Measurements from ENCODE around the gene TAOK2. TPM values are rescaled to one million over a fixed set of nuclear protein-coding genes. Genes with fewer than 3 reads are reported as not detected.

Gene TAOK2
- total and polyA plus RNA-seq, 2 donors from 2014 or later, result 19.6 to 54.3 TPM

- FAIRE-seq, result no peak
- intact Hi-C loops (cut with DNase I), result no loop called here
- DNase-seq, result peak in 3 of 5 donors; percentile 67 to 88 (median 73)
- Histone ChIP-seq H3K4me1 (ENCODE audit: control insufficient read depth in 2 of 3, insufficient read depth in 2 of 3, low read depth in 1 of 3, low read length in 3 of 3) (peaks cover 0 to 16% (median 14%) of the 10 kb centered on the region in 3 donors), H3K4me3 (ENCODE audit: low read length in 3 of 3) (peak overlapping the region; percentile 96 to 99 (median 98)), H3K27me3 (ENCODE audit: control insufficient read depth, insufficient read depth, low read length) (no peaks in the 10 kb centered on the region), H3K9me3 (ENCODE audit: control insufficient read depth in 2 of 3, insufficient read depth in 1 of 3, low read length in 3 of 3) (no peaks in the 10 kb centered on the region), H3K9ac (ENCODE audit: low read length in 3 of 3) (peak overlapping the region in 2 of 3 donors; percentile 80 to 99), H3K36me3 (ENCODE audit: control insufficient read depth in 2 of 3, insufficient read depth in 3 of 3, low read length in 3 of 3) (peaks cover 0 to 24% (median 5%) of the 10 kb centered on the region in 3 donors), H3K27ac (ENCODE audit: low read depth in 2 of 2, low read length in 2 of 2) (peak overlapping the region; percentile 98 to 99)
- TF ChIP-seq, protein P1, sequence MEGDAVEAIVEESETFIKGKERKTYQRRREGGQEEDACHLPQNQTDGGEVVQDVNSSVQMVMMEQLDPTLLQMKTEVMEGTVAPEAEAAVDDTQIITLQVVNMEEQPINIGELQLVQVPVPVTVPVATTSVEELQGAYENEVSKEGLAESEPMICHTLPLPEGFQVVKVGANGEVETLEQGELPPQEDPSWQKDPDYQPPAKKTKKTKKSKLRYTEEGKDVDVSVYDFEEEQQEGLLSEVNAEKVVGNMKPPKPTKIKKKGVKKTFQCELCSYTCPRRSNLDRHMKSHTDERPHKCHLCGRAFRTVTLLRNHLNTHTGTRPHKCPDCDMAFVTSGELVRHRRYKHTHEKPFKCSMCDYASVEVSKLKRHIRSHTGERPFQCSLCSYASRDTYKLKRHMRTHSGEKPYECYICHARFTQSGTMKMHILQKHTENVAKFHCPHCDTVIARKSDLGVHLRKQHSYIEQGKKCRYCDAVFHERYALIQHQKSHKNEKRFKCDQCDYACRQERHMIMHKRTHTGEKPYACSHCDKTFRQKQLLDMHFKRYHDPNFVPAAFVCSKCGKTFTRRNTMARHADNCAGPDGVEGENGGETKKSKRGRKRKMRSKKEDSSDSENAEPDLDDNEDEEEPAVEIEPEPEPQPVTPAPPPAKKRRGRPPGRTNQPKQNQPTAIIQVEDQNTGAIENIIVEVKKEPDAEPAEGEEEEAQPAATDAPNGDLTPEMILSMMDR (IDR thresholded peaks at IDR 0.05; ENCODE audit: borderline replicate concordance, extremely low read depth, insufficient read depth), result no peak
Measured at GRCh38 chr16:29994600-29995323, 21.1 kb downstream of the TAOK2 start.

DNA sequence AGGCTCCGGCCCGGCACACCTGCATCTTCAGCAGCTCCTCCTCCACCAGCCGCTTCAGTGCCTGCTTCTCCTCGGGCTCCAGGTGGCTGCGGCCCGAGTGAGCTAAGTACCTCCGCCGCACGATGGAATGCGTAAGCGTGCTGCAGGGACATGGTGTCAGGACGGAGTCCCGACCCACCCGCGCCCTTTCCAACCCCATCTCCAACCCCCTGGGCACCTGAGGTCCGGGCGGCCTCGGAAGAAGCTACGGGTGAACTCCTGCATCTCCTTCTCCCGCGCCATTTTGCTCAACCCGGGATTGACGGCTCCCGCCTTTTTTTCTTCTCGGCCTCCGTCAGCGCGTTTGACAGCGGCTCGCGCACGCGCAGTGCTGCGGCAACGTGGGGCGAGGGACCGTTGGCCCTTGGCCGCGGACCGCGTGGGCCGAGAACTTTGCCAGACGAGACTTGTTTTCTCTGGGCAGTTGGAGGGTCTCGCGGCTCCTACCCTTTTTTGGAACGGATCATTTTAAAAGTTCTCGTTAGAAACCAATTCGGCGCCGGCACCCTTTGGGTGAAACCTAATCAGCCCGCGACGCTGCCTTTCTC, 21.7 kb downstream of the TAOK2 start, which contains the start of gene HIRIP3:
Gene HIRIP3, minus strand, starts transcription at position 294 of the 587 bp plus-strand sequence. Its CDS starts 12 bp downstream, at position 282.
- H3K4me1 ChIP-seq (ENCODE audit: control insufficient read depth in 2 of 3, insufficient read depth in 2 of 3, low read depth in 1 of 3, low read length in 3 of 3), result peaks cover 0 to 16% (median 14%) of the 10 kb centered on the region in 3 donors
- H3K4me3 ChIP-seq (ENCODE audit: low read length in 3 of 3), result peak within 1 kb of the TSS; percentile 96 to 99 (median 98)
- H3K9me3 ChIP-seq (ENCODE audit: control insufficient read depth in 2 of 3, insufficient read depth in 1 of 3, low read length in 3 of 3), result no peaks in the 10 kb centered on the region
- peaks cover 0 to 24% (median 4%) of the 10 kb centered on the region in 3 donors for H3K36me3 ChIP-seq (ENCODE audit: control insufficient read depth in 2 of 3, insufficient read depth in 3 of 3, low read length in 3 of 3)
- FAIRE-seq (no peak), DNase-seq (peak; percentile 86 to 95 (median 94))
- H3K9ac ChIP-seq (ENCODE audit: low read length in 3 of 3), result peak within 1 kb of the TSS; percentile 80 to 99 (median 92)
- peak within 1 kb of the TSS; percentile 98 to 99 for H3K27ac ChIP-seq (ENCODE audit: low read depth in 2 of 2, low read length in 2 of 2)
- no peaks in the 10 kb centered on the region for H3K27me3 ChIP-seq (ENCODE audit: control insufficient read depth, insufficient read depth, low read length)
- TF ChIP-seq, protein P1 (IDR thresholded peaks at IDR 0.05; ENCODE audit: borderline replicate concordance, extremely low read depth, insufficient read depth), result no peak
- intact Hi-C loops (cut with DNase I), result no loop called here

DNA sequence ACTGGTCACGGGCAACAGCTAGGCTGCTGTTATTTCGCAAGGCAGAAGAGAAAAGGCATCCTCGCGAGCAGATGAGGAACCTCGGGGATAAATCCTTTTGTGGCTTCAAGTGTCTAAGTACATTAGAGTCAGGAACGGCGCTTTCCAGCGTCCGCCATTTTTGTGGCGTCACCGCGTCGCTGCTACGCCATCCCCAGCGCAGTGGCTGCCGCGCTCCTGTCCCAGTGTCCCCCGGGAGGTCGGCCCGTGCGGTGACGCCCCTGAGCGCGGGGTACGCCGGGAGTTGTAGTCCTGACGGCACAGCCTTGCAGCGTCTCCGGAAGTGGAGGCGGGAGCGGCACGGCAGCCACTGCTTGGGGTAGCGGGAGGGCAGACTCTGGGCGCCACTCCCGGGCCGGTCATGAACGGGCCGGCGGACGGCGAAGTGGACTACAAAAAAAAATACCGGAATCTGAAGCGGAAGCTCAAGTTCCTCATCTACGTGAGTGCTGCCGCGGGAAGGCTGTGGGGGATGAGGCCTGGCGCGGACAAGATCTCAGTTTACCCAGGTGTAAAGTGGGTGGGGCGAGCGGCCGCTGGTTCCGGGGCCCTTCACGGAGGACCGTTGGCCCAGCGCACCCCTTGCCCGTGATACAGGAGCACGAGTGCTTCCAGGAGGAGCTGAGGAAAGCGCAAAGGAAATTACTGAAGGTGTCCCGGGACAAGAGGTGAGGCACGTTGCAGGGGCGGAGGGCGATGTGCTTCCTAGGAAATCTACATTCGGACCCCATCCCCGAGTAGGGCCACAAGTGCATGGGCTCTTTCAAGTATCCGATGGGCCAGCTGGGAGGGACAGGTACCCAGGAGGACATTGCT, 22.5 kb downstream of the TAOK2 start, which contains the start of gene INO80E:
Gene INO80E, plus strand, starts transcription at position 331 of the 855 bp plus-strand sequence. Its CDS starts 70 bp downstream, at position 401.
- Histone ChIP-seq H3K27me3 (ENCODE audit: control insufficient read depth, insufficient read depth, low read length) (no peaks in the 10 kb centered on the region), H3K4me1 (ENCODE audit: control insufficient read depth in 2 of 3, insufficient read depth in 2 of 3, low read depth in 1 of 3, low read length in 3 of 3) (peaks cover 0 to 16% (median 14%) of the 10 kb centered on the region in 3 donors), H3K9ac (ENCODE audit: low read length in 3 of 3) (peak within 1 kb of the TSS; percentile 80 to 99 (median 92)), H3K9me3 (ENCODE audit: control insufficient read depth in 2 of 3, insufficient read depth in 1 of 3, low read length in 3 of 3) (no peaks in the 10 kb centered on the region), H3K36me3 (ENCODE audit: control insufficient read depth in 2 of 3, insufficient read depth in 3 of 3, low read length in 3 of 3) (peaks cover 0 to 24% (median 3%) of the 10 kb centered on the region in 3 donors), H3K4me3 (ENCODE audit: low read length in 3 of 3) (peak within 1 kb of the TSS; percentile 96 to 99 (median 98)), H3K27ac (ENCODE audit: low read depth in 2 of 2, low read length in 2 of 2) (peak within 1 kb of the TSS; percentile 98 to 99)
- FAIRE-seq, result no peak
- intact Hi-C loops (cut with DNase I), result no loop called here
- TF ChIP-seq, protein P1 (IDR thresholded peaks at IDR 0.05; ENCODE audit: borderline replicate concordance, extremely low read depth, insufficient read depth), result no peak
- peak; percentile 98 to 100 (median 98) for DNase-seq
